HG02870 (cell line): ENCODE measurements around the gene NIFK.
A peak's percentile ranks its signal among the peaks of the same experiment; 100 is the strongest.
"Not testable (repeated sequence)": the region's sequence is repeated elsewhere in the genome, so short reads cannot be mapped to it uniquely, and the experiment has no call there.

Experiments used
- ATAC-seq: cut with Tn5 transposase; IDR thresholded peaks from one replicate; pipeline ENCODE4 v1.9.1; 2021; ENCODE audit warnings: mild to moderate bottlenecking, moderate library complexity; ENCODE audit not compliant: unreplicated experiment

The NIFK gene

DNA sequence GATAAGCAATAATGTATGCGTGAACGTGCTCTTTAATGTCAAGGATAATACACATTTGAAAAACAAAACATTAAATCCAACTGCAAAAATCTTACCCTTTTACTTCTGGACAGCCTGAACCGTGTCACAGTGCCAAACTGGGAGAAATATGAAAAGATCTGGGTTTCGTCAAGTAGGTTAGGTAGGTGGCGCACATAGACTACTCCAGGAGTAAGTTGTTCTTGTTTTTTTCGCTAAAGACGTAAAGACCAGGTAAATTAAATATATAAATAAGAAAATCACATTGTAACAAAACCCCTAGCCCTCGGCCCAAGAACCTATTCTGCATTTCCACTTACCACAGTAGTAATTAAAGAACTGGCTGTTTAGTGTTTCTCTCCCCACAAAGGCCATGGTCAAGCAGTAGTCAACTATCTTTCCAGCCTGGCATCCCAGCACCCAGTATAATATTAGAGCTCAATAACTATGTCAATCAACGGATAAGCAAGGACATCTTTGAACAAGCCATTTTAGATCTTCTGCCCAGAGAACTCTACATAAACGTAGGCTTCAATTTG lies 1.1 kb downstream of the NIFK start:
- no peak for ATAC-seq

DNA sequence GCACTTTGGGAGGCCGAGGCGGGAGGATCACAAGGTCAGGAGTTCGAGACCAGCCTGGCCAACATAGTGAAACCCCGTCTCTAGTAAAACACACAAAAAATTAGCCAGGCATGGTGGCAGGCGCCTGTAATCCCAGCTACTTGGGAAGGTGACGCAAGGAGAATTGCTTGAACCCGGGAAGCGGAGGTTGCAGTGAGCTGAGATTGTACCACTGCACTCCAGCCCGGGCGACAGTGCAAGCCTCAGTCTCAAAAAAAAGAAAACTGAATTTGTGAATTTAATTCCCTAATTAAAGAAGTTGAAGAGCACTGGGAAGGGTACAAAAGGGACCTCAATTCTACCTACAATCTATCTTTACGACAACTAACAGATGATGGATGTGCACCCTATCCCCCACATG lies 2.1 kb downstream of the NIFK start:
- not testable (repeated sequence) for ATAC-seq

DNA sequence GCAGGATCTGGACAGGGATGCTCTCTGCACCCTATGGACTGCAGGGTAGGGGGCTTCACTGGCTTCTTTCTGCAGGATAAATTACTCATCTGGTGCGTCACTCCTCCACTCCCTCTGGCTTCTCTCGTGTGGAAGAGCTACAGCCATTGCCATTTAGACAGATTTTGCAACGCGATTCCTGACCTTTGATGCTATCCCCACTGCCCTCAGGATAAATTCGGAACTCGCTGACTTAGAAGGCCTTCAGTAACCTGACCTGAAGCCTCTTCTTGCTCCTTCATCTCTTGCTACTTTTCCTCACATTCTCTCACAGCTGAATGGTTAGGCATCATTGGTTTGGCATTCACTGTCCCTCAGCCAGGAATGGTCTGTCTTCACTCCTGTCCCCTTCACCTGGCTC lies 5.3 kb downstream of the NIFK start:
- ATAC-seq: no peak

DNA sequence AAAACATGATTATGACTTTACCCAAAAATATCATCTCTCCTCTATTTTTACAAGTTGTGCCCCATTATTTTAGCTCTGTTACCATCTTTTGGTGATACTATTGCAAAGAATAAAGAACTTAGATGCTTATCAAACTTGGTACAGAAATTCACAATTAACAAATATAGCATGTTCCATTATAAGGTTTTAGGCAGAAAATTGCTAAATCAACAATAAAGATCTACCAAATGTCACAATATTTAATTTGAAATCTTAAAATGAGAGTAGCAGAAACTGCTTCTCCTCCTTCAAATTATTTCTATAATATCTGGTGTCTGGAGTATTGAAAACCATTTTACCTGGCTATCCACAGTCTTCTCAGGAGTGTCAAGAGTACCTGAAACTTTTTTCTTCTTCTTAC lies 8.7 kb downstream of the NIFK start:
- ATAC-seq: no peak

DNA sequence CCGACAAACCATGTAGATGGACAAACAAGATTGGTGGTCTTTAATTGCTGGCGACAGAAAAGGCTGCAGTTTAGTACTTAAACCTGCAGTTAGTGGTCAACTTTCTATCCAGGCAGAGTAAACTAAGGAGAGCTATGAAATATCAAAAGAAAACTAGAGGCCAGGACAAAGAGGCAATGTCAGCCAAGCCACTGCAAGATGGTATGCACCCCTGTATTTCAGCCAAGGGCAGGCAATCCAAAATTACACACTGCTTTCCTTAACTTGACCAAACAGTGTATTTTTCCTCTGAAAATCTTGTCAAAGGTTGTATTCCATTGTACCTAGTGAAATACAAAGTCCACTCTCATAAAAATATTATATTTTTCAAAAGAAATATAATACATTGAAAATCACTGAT lies 9.3 kb downstream of the NIFK start:
- no peak for ATAC-seq

DNA sequence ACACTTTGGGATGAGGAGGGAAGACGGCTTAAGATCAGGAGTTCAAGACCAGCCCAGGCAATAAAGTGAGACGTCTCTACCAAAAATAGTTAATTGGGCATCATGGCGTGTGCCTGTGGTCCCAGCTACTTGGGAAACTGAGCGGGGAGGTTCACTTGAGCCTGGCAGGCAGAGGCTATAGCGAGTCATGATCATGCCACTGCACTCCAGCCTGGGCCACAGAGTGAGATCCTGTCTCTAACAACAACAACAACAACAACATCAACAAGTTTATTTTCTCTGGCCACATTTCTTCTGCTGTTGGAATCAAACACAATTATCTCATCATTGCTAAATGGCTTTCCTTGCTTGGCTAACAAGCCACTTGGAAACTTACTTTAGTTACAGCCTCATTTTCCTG lies 13.4 kb downstream of the NIFK start:
- ATAC-seq: no peak

DNA sequence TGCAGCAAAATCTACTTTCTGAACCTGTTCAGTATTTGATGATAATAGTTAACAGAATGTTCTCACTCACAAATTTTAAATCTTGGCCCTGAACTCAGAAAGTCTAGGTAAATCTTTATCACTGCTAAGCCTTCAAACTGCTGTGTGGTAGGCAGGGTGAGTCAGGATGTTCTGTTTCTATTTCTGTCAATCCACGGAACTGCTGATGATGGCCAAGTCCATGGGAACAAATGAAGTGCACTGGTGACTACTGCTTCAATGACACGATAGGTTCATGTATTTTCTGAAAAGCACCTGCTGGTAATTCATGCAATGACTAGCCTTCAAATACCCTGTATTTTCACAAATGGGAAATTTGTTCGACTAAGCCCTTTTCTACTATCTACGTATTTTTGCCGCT lies 14.2 kb downstream of the NIFK start:
- no peak for ATAC-seq

DNA sequence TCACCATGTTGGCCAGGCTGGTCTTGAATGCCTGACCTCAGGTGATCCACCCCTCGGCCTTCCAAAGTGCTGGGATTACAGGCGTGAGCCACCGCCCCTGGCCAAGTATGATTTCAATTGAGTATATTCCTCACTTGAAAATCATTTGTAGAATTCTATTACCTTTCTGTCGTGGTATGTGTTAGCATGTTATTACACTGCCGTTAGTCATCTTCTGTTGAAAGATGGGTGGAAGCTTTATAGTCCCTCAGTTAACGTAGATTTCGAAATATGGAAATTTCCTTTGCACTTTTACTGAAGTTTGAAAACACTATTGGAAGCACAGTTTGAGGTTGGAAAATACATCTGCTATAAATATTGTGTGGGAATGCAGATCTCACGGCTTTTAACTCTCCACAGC lies 14.7 kb downstream of the NIFK start:
- ATAC-seq: no peak

DNA sequence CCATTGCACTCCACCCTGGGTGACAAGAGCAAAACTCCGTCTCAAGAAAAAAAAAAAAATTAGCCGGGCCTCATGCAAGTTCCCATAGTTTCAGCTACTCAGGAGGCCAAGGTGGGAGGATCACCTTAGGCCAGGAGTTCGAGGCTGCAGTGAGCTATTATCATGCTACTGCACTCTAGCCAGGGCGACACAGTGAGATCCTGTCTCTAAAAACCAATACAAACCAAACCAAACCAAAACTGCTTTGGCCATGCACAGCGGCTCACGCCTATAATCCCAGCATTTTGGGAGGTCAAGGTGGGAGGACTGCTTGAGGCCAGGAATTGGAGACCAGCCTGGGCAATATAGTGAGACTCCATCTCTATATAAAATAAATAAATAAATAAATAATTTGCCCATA lies 19.1 kb downstream of the NIFK start:
- no peak for ATAC-seq

DNA sequence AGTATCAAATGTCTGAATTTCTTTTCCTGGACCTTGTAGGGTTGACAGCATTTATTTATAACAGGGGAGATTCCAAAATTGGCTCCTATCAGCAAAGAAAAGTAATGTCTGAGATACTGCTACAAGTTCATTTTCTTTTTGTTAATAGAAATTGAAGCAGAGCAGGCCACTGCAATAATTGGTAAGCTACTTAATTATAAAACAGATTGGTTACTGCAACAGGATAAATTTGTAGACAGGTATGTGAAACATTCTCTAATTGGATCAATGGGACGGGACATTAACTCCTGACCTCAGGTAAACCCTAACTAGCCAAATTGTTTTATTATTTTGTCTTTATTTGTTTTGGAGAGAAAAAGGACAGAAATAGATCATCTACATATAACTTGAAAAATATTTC lies 20.5 kb downstream of the NIFK start:
- no peak for ATAC-seq

DNA sequence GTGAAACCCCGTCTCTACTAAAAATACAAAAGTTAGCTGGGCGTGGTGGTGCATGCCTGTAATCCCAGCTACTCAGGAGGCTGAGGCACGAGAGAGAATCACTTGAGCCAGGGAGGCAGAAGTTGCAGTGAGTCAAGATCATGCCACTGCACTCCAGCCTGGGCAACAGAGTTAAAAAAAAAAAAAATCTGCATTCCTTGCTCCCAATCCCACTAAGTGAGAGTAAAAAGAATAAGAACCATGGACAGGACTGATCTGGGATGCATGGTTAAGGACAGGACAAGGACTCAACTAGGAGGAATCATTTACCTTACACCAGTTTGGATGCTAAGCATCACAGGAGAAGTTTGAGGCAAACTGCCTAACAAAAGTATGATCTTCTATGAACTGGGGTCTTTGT lies 25.2 kb downstream of the NIFK start:
- not testable (repeated sequence) for ATAC-seq

DNA sequence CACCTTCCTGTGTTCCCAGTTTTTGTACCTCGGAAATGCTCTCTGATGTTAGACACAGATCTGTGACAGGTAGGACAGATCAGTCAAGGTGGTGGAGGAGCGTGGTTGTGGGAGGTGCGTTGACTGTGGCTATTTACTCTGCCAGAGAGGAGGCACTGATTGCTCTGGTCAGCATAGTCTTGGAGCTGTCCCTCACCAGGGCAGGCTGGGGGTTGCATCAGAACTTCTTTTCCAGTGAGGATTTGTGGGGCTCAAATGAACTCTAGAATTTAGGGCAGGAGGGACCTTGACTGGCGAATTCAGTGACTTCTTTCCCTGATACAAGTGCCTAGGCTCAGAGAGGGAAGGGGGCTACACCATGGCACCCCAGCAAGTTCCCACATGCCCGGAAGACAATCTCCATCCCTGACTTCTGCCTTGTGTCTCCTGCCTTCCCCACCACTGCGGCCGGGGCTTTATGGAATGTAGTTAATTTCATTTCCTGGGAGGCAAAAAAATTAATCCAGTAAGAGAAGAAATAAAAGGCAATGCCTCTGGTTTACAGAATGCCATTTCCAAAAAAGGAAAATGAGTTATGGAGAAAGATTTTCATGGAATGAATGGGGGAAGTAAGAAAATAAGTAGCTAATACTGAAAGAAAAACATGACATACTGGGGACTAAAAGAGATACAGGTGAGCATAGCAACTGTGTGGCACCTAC lies 26.1 kb downstream of the NIFK start:
- ATAC-seq: no peak

DNA sequence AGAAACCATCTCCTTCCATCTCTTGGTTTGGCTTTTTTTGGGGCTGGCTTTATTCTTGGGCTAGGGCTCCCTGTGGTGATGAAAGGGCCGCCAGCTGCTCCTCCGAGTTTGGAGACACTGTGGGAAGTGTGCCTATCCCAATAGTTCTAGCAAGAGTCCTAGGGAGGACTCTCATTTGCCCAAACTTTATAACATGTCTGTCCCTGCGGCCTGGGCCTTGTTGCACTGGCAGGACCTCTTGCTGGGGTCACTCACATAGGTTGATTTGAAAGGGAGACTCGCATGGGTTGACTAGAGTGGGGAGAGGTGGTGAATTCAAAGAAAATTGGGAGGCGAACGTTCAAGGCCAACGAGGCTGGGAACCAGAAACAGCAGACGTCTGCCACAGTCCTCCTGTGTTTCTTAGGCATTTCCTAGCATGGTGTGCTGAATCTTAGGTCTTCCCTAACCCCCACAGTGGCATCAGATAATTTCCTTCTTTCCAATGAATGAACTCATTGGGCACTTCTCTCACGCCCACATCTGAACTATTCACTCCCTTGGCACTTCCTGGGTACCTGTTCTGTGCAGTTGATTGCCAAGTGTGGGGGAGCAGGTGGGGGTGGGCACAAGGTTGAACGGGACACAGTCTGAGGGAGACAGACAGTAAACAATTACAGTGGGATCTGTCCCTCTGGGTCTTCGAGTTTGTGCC lies 26.8 kb downstream of the NIFK start:
- ATAC-seq: no peak

DNA sequence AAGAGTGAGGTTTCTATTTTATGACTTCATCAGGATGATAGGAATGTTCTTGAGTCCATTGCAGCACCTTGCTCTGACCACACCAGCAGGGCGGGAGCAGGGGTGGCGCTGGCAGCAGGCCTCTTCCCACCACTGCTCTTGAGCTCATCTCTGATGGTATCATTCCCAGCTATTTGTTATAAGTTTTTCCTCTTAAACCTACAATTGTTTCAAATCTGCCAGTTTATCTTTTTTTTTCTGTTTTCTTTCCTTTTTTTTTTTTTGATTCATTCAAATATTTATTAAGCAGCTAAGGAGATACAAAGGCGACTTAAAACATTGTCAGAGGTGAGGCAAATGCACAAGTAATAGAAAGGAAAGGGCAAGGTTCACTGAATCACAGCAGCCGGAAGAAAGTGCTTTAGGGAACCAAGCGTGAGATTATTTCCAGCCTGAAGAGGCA lies 28.7 kb downstream of the NIFK start:
- ATAC-seq: no peak

DNA sequence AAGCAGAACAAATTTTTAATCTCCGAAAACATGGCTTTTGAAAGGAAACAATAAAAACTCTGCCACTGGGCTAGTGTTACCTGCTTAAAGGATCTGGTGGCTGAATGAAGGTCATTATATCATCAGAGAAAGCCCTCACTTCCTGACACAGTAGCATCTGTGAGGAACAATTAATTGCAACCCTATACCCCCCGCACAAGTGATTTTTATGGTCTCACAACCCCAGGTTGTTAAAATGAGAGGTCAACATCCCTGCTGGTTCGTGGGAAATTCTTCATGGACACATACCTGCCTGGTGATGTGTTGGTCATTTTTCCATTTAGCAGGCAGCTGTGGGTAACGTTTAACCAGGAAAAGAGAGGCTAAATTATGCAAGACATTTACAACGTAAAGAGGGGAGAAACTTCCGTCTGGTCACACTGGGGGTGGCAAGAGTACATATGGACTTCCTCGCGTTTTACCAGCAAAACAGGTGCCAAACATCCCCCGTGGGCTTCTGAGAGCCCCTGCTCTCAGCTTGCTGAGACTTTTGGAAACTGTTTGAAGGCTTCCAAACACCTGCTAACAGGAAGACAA lies 29.2 kb downstream of the NIFK start:
- no peak for ATAC-seq

DNA sequence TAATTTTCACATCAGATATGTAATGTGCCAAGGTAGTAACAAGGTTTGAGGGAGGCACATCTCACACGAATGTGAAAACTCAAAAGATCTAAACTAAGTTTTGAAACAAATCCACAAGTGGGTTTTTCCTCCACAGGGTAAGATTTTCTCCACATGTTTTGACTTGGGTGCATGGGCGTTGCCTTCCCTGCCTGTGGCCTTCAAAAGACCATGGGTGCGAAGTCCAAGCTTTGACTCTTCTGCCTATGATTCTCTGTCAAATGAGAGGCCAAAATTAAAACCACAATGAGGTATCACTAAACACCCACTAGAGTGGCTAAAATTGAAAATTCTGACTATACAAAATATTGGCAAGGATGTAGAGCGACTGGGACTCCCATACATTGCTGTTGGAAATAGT lies 30.7 kb downstream of the NIFK start:
- no peak for ATAC-seq

DNA sequence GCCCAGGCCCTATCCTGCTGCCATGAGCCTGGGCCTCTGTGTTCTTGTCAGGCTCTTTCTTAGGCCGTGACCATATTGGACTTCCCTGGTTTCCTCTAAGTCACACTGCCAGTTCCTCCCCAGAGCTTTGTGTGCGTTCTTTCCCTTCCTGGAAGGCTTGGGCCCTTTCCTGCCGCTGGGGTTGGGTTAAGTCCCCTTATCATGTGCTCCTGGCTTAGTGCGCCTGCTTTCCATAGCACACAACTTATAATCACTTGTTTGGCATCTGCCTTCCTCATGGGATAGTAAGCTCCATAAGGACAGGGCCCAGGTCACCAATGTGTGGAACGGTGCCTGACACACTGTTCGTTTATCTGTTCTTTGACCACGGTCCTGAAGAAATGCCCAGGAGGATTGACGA lies 31.3 kb downstream of the NIFK start:
- no peak for ATAC-seq

DNA sequence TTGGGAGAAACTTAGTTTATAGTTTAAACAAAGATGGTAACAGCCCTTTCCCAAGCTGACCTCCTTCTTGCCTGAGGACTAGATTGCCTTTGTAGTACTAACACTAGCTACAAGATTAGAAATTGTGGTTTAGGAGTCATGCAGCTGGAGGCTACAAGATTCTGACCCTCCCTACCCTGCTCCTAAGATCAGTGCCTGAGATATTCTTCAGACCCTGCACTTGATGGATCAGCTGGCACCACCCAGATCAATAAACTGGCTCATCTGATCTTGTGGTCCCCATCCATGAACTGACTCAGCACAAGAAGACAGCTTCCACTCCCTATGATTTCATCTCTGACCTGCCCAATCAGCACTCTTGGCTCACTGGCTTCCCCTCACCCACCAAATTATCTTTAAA lies 34.9 kb downstream of the NIFK start:
- ATAC-seq: not testable (repeated sequence)

DNA sequence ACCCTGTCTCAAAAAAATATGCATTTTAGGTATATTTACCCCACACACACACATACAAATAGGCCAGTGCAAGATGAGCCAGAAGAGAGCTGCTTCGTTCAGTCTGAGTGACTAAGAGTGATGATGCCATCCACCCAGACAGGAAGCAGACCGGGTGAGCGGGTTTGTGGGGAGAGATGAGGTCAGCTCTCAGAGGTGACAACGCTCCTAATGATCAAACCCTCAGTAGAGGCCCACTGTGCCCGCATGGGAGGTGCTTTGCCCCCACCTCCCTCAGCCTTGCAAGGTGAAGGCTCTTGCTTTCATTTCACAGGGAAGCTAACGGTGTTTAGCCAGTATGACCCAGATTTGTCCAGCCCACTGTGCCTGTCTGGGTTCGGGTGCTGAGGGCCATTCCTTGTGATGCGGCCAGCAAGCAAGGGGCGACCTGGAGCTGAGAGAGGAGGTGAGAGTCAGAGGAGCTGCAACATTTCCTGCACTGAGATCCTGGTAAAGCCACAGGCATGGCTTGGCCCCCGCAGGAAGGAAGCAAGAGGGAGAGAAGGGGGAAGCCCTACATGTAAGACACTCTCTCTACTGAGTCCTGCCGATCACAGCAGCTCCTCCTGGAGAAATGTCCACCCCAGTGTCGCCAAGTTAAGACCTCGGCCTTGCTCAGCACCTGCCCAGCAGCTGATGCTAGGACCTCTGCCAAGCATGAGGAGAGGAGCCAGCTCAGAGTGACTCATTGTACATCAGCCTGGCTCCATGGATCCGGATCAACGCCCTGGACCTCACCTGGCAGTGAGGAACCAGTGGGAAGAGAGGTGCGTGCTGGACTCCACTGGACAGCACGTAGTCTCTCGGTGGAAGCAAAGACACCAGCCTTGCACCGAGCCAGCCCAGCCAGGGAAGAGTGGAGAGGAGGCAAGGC lies 37.0 kb downstream of the NIFK start:
- peak; percentile 98 for ATAC-seq

DNA sequence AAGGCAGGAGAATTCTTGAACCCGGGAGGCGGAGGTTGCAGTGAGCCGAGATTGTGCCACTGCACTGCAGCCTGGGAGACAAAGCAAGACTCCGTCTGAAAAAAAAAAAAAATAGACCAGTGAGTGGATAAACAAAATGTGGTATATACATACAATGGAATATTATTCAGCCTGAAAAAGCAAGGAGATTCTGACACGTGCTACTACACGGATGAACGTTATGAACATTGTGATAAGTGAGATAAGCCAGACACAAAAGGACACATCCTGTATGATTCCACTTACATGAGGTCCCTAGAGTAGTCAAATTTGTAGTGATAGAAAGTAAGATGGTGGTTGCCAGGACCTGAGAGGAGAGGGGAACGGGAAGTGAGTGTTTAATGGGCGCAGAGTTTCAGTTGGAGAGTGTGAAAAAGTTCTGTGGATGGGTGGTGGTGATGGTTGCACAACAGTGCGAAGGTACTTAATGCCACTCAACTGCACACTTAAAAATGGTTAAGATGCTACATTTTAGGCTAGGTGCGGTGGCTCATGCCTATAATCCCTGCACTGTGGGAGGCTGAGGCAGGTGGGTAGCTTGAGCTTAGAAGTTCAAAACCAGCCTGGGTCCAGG lies 38.3 kb downstream of the NIFK start:
- no peak for ATAC-seq
